Liver (tissue), 9 donors: ENCODE measurements around the gene SLC12A9. TPM values are rescaled to one million over a fixed set of nuclear protein-coding genes. Genes with fewer than 3 reads are reported as not detected.
A peak's percentile ranks its signal among the peaks of the same experiment; 100 is the strongest.

Experiments used
- DNase-seq: peaks from one replicate; pipeline ENCODE4 v3.0.0-alpha.2; 2017; ENCODE audit warnings: low spot score
- H3K27ac ChIP-seq, 2 donors: one replicate each; pipeline ENCODE4 v1.7.0; 2013; ENCODE audit warnings: inconsistent platforms in 2 of 2, low read length in 2 of 2, control low read depth in 1 of 2, low read depth in 1 of 2, mild to moderate bottlenecking in 1 of 2
- H3K27me3 ChIP-seq, 4 donors: one replicate each; pipeline versions ENCODE4 v1.6.1 to v1.7.0; 2013; ENCODE audit warnings: low read length in 3 of 4, inconsistent platforms in 1 of 4, mild to moderate bottlenecking in 1 of 4, moderate library complexity in 1 of 4; ENCODE audit not compliant: control insufficient read depth in 4 of 4, insufficient read depth in 4 of 4
- H3K36me3 ChIP-seq, 4 donors: one replicate each; pipeline versions ENCODE4 v1.6.1 to v1.7.0; 2013; ENCODE audit warnings: low read length in 3 of 4, mild to moderate bottlenecking in 3 of 4, low read depth in 1 of 4, moderate library complexity in 1 of 4; ENCODE audit not compliant: control insufficient read depth in 4 of 4, insufficient read depth in 3 of 4
- H3K4me1 ChIP-seq, 4 donors: one replicate each; pipeline versions ENCODE4 v1.6.1 to v1.7.0; 2013; ENCODE audit warnings: low read length in 3 of 4, mild to moderate bottlenecking in 3 of 4, moderate library complexity in 1 of 4; ENCODE audit not compliant: control insufficient read depth in 4 of 4, insufficient read depth in 4 of 4
- H3K4me3 ChIP-seq, 3 donors: one replicate each; pipeline versions ENCODE4 v1.6.1 to v1.7.0; 2013; ENCODE audit warnings: low read length in 3 of 3, control low read depth in 1 of 3, low read depth in 1 of 3, mild to moderate bottlenecking in 1 of 3
- H3K9ac ChIP-seq, 2 donors: one replicate each; pipeline ENCODE4 v1.7.0; 2013; ENCODE audit warnings: low read length in 2 of 2, mild to moderate bottlenecking in 2 of 2, moderate library complexity in 2 of 2, control low read depth in 1 of 2, low read depth in 1 of 2
- H3K9me3 ChIP-seq, 4 donors: one replicate each; pipeline versions ENCODE4 v1.6.1 to v1.7.0; 2013; ENCODE audit warnings: low read length in 3 of 4; ENCODE audit not compliant: control insufficient read depth in 4 of 4
- ATF3 ChIP-seq: IDR thresholded peaks from 2 replicates; pipeline ENCODE4 v1.6.1; 2016; ENCODE audit warnings: antibody characterized with exemption
- CTCF ChIP-seq: fragments of 150-350 bp; IDR thresholded peaks from 2 replicates; pipeline ENCODE4 v1.5.1; 2017; ENCODE audit warnings: improper control_type of control experiment, low read depth, low read length; ENCODE audit not compliant: missing input control
- EGR1 ChIP-seq, 2 donors: IDR thresholded peaks; 2 replicates each; pipeline ENCODE4 v1.6.1; 2016 to 2018; ENCODE audit warnings: antibody characterized with exemption in 2 of 2, low read depth in 2 of 2
- FOXA1 ChIP-seq: IDR thresholded peaks from 2 replicates; pipeline ENCODE4 v1.6.1; 2016; ENCODE audit warnings: antibody characterized with exemption
- FOXA2 ChIP-seq: IDR thresholded peaks from 2 replicates; pipeline ENCODE4 v1.6.1; 2016; ENCODE audit warnings: antibody characterized with exemption
- GABPA ChIP-seq, 2 donors: IDR thresholded peaks in 1 of 2; conservative IDR thresholded peaks in 1 of 2; 2 replicates each; pipeline ENCODE4 v1.6.1; 2016; ENCODE audit warnings: antibody characterized with exemption in 2 of 2, mild to moderate bottlenecking in 1 of 2, moderate library complexity in 1 of 2
- HNF4A ChIP-seq, 2 donors: conservative IDR thresholded peaks; 2 replicates each; pipeline ENCODE4 v1.6.1; 2016; ENCODE audit warnings: antibody characterized with exemption in 2 of 2, mild to moderate bottlenecking in 2 of 2
- HNF4G ChIP-seq: IDR thresholded peaks from 2 replicates; pipeline ENCODE4 v1.6.1; 2016; ENCODE audit warnings: antibody characterized with exemption
- JUND ChIP-seq, 2 donors: IDR thresholded peaks; 2 replicates each; pipeline ENCODE4 v1.6.1; 2016; ENCODE audit warnings: antibody characterized with exemption in 2 of 2
- MAX ChIP-seq: IDR thresholded peaks from 2 replicates; pipeline ENCODE4 v1.6.1; 2016; ENCODE audit warnings: antibody characterized with exemption
- NR2F2 ChIP-seq: IDR thresholded peaks from 2 replicates; pipeline ENCODE4 v1.6.1; 2016; ENCODE audit warnings: antibody characterized with exemption
- RAD21 ChIP-seq, 2 donors: IDR thresholded peaks; 2 replicates each; pipeline ENCODE4 v1.6.1; 2016; ENCODE audit warnings: antibody characterized with exemption in 2 of 2, mild to moderate bottlenecking in 2 of 2
- REST ChIP-seq: IDR thresholded peaks from 2 replicates; pipeline ENCODE4 v1.6.1; 2016; ENCODE audit warnings: antibody characterized with exemption, mild to moderate bottlenecking
- RXRA ChIP-seq, 2 donors: IDR thresholded peaks; 2 replicates each; pipeline ENCODE4 v1.6.1; 2017 to 2018; ENCODE audit warnings: antibody characterized with exemption in 2 of 2, mild to moderate bottlenecking in 1 of 2
- SP1 ChIP-seq: IDR thresholded peaks from 2 replicates; pipeline ENCODE4 v1.6.1; 2018; ENCODE audit warnings: antibody characterized with exemption, mild to moderate bottlenecking
- TAF1 ChIP-seq: conservative IDR thresholded peaks from 2 replicates; pipeline ENCODE4 v1.6.1; 2016; ENCODE audit warnings: antibody characterized with exemption, mild to moderate bottlenecking
- YY1 ChIP-seq: IDR thresholded peaks from 2 replicates; pipeline ENCODE4 v1.6.1; 2016; ENCODE audit warnings: antibody characterized with exemption, mild to moderate bottlenecking
- ZBTB33 ChIP-seq: IDR thresholded peaks from 2 replicates; pipeline ENCODE4 v1.6.1; 2016; ENCODE audit warnings: antibody characterized with exemption
- WGBS: extraction: QIAGEN DNeasy Blood & Tissue Kit; methylation state at CpG from one replicate; pipeline ENCODE4 v1.1.7; 2013; 5-methylcytosine and 5-hydroxymethylcytosine counted together
- polyA plus RNA-seq, 2 donors: library from polyadenylated mRNA; stranded (reverse) in 1 of 2; unstranded in 1 of 2; fragments of 200-250 nt in 1 of 2; fragments of >200 nt in 1 of 2; fragmentation: Nextera tagmentation in 1 of 2; extraction: Ambion mirVana in 1 of 2; gene quantifications; one replicate each; pipeline versions ENCODE4 v1.2.1 to v1.2.3, GENCODE V29; 2013 to 2015
- total RNA-seq, 2 donors: library from RNA; depleted of rRNA; stranded (reverse); fragments of >200 nt; gene quantifications; one replicate each; pipeline ENCODE4 v1.2.3, GENCODE V29; 2014
- donor health status: healthy.
- donor health status: healthy.
- donor health status: healthy.
- donor health status: healthy.
- donor health status: healthy.

Gene SLC12A9
- total and polyA plus RNA-seq, 4 donors, result 1.8 to 17.2 (median 9.4) TPM

GRCh38 chr7:100836812-100837098 lies 15.8 kb upstream of the SLC12A9 start:
- no peak for DNase-seq
- H3K4me1 ChIP-seq, result peaks cover 17 to 42% (median 27%) of the 10 kb centered on the region in 4 donors
- H3K27ac ChIP-seq, result peak overlapping the region; percentile 42 to 83
- H3K9me3 ChIP-seq, result no peaks in the 10 kb centered on the region
- H3K36me3 ChIP-seq, result no peaks in the 10 kb centered on the region
- peak overlapping the region in 1 of 2 donors; percentile 63 for H3K9ac ChIP-seq
- peak overlapping the region in 1 of 3 donors; percentile 34 for H3K4me3 ChIP-seq
- WGBS, result 65% methylated on average over 6 of the region's 6 CpGs
- TF ChIP-seq FOXA2 (no peak), ZBTB33 (no peak), HNF4A (conservative IDR thresholded peaks at IDR 0.05) (no peak), HNF4G (no peak), NR2F2 (no peak), JUND (IDR thresholded peaks at IDR 0.05) (no peak)
- H3K27me3 ChIP-seq, result no peaks in the 10 kb centered on the region

- WGBS, result 21% methylated on average over 37 of the region's 37 CpGs
- Histone ChIP-seq H3K4me3 (peak overlapping the region in 2 of 3 donors; percentile 34 to 41), H3K27me3 (no peaks in the 10 kb centered on the region), H3K4me1 (peaks cover 13 to 37% (median 25%) of the 10 kb centered on the region in 4 donors), H3K9ac (peak overlapping the region in 1 of 2 donors; percentile 63), H3K9me3 (no peaks in the 10 kb centered on the region), H3K36me3 (no peaks in the 10 kb centered on the region), H3K27ac (peak overlapping the region; percentile 42 to 83)
- TF ChIP-seq JUND (IDR thresholded peaks at IDR 0.05) (peak in 1 of 2 donors; percentile 52), YY1 (peak; percentile 99), TAF1 (no peak), ZBTB33 (peak; percentile 41), GABPA (IDR thresholded peaks at IDR 0.05 in 1 of 2, conservative IDR thresholded peaks at IDR 0.05 in 1 of 2) (no peak), FOXA1 (no peak), REST (no peak), HNF4G (no peak), CTCF (no peak), RAD21 (IDR thresholded peaks at IDR 0.05) (peak in 1 of 2 donors; percentile 48), FOXA2 (no peak), HNF4A (conservative IDR thresholded peaks at IDR 0.05) (peak in 1 of 2 donors; percentile 33), MAX (peak; percentile 79), EGR1 (IDR thresholded peaks at IDR 0.05; ENCODE audit: low read depth in 2 of 2) (no peak), SP1 (peak; percentile 62), ATF3 (peak; percentile 55), RXRA (IDR thresholded peaks at IDR 0.05) (peak; percentile 82 to 93), NR2F2 (peak; percentile 73)
- DNase-seq, result peak; percentile 85
These were observed 15.2 kb upstream of the SLC12A9 start for GRCh38 chr7:100837099-100837836.
